ENCODE results near the gene SGCA.

SGCA gene

DNA sequence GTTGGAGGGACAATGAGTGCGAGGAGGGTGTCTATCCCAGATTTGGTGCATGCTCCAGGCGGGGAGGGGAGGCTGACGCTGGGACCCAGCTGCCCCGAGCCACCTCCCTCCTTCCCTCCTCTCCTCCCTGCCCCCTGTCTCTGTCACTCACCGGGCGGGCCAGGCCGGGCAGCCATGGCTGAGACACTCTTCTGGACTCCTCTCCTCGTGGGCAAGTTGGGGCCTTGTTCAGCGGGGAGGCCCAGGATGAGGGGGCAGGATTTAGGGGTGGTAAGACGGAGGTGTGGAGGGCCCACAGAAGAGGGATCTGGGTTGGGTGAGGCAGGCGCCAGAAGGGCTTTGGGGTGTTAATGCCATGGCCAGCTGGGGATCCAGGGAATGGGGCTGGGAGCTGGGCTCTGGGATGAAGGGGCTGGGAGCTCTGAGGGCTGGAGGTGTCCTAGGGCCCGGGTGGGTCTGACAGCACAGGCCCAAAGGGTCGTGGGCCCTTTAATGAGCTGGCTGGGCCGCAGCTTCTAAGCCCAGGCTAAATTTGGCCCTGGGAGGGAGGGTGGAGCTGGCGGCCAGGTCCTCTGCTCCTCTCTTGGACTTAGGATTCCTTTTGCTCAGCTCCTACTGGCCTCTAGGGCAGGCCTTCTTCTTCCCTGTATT, at the start of gene SGCA:
SGCA (plus strand) TSS at position 139 of the 651 bp plus-strand sequence; CDS start at position 175, 36 bp downstream.
- DNase-seq = no peak

DNA sequence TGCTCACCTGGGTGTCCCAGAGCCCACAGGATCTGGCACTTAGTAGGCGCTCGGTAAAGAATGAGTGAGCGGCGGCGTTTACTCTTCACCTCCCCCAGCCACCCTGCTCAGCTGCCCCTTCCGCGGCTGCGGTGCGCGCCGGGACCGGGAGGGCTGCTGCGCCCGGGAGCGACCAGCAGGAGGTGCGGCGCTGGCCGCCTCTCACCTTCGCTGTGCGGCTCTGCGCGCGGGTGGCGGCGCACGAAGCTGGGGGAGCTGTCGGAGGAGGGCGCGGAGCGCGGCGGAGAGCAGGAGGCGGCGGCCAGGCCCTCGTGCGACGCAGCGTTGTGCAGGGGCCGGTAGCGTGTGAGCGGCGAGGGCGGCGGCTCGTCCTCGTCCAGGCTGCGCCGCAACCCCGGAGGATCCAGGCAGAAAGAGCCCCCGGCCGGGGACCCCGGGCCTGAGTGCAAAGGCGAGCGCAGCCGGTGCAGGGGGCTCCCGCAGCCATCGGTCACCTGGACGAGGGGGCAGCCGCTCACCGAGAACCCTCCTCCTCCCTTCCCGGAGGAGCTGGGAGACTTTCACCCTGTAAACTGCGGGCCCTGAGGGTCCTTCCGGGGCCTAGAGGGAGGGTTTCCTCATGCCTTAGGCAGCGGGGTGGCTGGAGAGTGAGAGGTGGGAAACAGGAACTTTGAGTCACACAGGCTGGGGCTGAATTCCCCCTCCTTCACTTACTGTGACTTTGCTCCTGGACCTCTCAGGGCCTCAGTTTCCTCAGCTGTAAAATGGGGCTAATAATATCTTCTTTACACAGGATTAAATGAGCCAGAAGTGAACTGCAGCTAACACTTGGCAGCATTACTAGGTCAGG, 48.4 kb upstream of the SGCA start:
- peak; percentile 51 for DNase-seq

- no peak for DNase-seq
Observed at GRCh38 chr17:50118076-50118827, 47.6 kb upstream of the SGCA start.

- no peak for DNase-seq
Observed at GRCh38 chr17:50118828-50119218, 47.0 kb upstream of the SGCA start.

DNA sequence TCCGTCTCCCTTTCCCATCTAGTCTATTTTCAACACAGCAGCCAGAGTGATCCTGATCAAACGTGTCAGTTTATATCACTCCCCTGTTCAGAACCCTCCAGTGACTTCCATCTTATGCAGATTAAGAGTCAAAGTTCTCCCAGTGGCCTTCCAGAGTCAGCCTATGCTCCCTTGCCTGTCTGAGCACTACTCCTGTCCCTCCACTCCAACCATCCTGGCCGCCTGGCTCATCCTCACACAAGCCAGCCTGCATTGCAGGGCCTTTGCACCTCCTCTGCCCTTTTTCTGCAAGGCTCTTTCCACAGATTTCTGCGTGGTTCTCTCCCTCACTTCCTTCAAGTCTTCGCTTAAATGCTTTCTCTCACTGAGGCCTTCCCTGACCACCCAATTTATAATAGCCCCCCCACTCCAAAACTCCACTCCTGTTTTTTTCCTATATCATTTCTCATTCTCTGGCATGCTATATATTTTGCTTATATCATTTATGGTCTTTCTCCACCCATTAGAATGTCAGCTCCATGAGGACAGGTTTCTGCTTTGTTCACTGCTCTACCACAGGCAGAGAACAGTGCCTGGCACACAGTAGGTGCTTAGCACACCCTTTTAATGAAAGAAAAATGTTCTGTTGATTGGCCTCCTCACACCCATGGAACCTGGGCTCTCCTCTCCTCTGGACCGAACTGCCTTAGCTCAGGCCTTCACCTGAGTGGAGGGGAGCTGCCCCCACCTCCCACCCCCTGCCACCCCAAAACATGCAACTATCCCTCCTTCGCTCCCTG, 45.1 kb upstream of the SGCA start:
- no peak for DNase-seq

DNA sequence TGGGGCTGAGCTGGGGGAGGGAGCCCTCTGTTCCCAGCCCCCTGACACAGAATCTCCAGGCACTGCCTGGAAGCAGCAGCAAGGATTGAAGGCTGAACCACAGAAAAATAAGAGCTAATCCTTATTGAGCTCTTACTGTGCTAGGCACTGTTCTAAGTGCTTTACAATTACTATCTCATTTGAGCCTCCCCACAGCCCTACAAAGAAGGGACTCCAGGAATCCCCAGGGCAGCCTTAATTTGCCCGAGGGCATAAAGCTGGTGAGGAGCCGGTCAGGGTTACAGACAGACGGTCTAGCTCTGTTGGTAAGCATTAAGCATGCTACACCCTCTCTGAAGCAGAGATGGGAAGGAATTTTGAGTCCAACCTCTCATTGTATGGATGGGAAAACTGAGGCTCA, 42.9 kb upstream of the SGCA start:
- no peak for DNase-seq

DNA sequence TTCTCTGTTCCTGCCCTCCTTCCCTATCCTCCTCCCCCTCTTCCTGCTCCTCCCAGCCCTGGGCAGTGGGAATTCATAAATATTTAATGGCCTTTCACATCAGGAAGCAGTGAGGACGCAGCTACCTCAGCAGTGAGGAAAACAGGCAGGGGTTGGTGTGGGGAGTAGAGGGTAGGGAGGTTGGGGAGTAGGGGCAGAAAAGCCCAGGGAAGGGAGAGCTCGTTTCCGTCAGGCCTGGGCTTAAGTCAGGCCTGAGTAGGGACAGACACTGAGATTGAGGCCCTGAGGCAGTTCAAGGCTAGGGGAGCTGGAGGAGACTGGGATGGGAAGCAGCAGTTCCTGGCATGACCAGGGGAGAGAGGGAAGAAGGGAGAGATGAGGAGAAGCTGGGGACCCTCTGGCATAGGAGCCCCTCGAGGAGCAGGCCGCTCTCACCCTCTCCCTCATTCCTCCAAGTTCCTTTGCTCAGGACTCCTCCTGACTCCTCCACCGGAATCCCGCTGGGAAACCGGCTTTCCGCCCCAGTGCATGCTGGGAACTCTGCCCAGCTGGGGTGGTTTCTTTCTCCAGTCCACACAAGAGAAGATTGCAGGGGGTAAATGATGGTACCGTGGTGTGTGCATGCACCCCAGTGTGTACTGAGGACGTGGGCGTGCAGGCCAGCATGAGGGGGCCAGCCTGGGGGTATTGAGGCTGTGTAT, 42.0 kb upstream of the SGCA start:
- no peak for DNase-seq

- DNase-seq = no peak
Observed at GRCh38 chr17:50125420-50125997, 40.3 kb upstream of the SGCA start.

- no peak for DNase-seq
Observed at GRCh38 chr17:50127697-50128361, 38.0 kb upstream of the SGCA start.

GRCh38 chr17:50128441-50129352, 37.1 kb upstream of the SGCA start:
- DNase-seq = no peak

- no peak for DNase-seq
Observed at GRCh38 chr17:50129353-50129727, 36.5 kb upstream of the SGCA start.

- DNase-seq = no peak
Observed at GRCh38 chr17:50129728-50130558, 35.9 kb upstream of the SGCA start, which contains the start of gene SAMD14. TSS of gene SAMD14 (minus strand) at chr17:50130160. CDS start at chr17:50124959, 5,201 bp downstream.

GRCh38 chr17:50130559-50131305, 35.1 kb upstream of the SGCA start:
- no peak for DNase-seq

DNA sequence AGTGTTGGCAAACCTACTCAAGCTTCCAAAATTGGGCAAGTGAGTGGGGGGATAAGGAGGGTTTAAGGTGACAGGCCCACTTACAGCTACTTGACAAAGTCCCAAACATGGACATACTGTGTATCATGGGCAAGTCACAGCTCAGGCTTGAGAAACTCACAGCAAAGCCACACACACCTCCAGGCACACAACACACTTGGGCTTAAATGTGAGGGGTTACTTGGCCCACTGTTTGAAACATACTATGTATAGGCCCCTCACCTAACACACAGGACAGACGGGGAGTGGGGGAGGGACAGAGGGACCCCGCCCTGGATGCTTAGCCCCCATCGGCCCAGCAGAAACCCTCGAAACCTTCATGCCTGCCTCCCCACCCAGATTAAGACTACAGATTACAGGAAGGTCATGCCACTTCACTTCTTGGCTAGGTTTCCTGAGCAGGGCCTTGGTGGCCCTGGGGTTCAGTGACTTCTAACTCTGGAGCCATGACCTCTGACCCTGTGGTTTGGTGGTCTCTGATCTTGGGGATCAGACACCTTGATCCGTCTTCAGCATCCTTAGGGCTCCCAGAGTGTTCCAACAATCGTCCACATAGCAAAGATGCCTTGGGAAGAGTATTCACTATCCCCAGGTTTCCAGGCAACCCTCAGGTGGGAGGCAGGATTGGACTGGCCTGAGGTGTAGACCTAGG, 33.6 kb upstream of the SGCA start:
- no peak for DNase-seq

- no peak for DNase-seq
Observed at GRCh38 chr17:50133028-50133768, 32.6 kb upstream of the SGCA start.

DNA sequence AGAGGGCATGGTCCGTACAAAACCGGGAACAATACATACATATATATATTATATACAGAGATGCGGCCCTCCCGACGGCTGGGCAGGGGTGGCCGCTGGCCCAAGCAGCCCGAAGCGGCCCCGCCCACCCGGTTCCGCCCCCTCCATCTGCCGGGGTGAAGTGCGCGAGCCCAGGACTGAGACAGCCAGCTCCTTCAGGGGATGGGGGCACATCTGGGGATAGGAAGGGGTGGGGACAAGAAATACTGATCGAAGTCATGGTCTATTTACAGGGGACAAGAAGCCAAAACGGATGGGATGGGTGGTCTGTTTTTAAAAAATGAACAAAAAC, 32.1 kb upstream of the SGCA start:
- no peak for DNase-seq

Data from activated CD4-positive, alpha-beta T cell treated with anti-CD3 and anti-CD28 coated beads, Interleukin-2, amount 50 U/mL, for 16 hours (primary cell).